SK-N-SH (cell line): ENCODE measurements around the gene EIF2S1.

Experiments used
- CHD2 ChIP-seq: fragments of 150-350 bp; IDR thresholded peaks from 2 replicates; pipeline ENCODE4 v1.6.1; 2018; ENCODE audit warnings: low read length; ENCODE audit not compliant: partially characterized antibody
- CTCF ChIP-seq: fragments of 200-600 bp; sonication (generic); IDR thresholded peaks from 2 replicates; pipeline ENCODE4 v1.6.1; 2017; ENCODE audit warnings: antibody characterized with exemption, mild to moderate bottlenecking, moderate library complexity
- EP300 ChIP-seq, 2 experiments: IDR thresholded peaks; 2 replicates each; pipeline versions ENCODE4 v1.4.0 to v1.6.1; 2012; ENCODE audit warnings: borderline replicate concordance in 1 of 2, low read depth in 1 of 2, low read length in 1 of 2
- JUND ChIP-seq: IDR thresholded peaks from 2 replicates; pipeline ENCODE4 v1.4.0; 2012
- MAX ChIP-seq: IDR thresholded peaks from 2 replicates; pipeline ENCODE4 v1.4.0; 2012; ENCODE audit warnings: low read depth
- NRF1 ChIP-seq: IDR thresholded peaks from 2 replicates; pipeline ENCODE4 v1.6.1; 2012; ENCODE audit warnings: low read depth, mild to moderate bottlenecking, low read length
- POLR2AphosphoS5 ChIP-seq: IDR thresholded peaks from 2 replicates; pipeline ENCODE4 v1.6.1; 2012; ENCODE audit warnings: low read depth, low read length
- RCOR1 ChIP-seq: fragments of 150-350 bp; IDR thresholded peaks from 2 replicates; pipeline ENCODE4 v1.6.1; 2017; ENCODE audit warnings: antibody characterized with exemption, low read length
- SMC3 ChIP-seq: IDR thresholded peaks from 2 replicates; pipeline ENCODE4 v1.6.1; 2012; ENCODE audit warnings: low read depth, low read length, improper control_type of control experiment
- ZBTB33 ChIP-seq: IDR thresholded peaks from 2 replicates; pipeline ENCODE4 v1.4.0; 2012; ENCODE audit warnings: low read depth, borderline replicate concordance

GRCh38 chr14:67417633-67418032, 57.5 kb downstream of the EIF2S1 start:
- TF ChIP-seq CTCF (no peak), NRF1 (no peak), ZBTB33 (no peak), EP300 (IDR thresholded peaks at IDR 0.05; ENCODE audit: borderline replicate concordance in 1 of 2, low read depth in 1 of 2, low read length in 1 of 2) (no peak), MAX (no peak), JUND (no peak), CHD2 (no peak), POLR2AphosphoS5 (no peak), SMC3 (no peak), RCOR1 (no peak)
